Breast epithelium (tissue), 3 donors: ENCODE data around the gene TCF4.

ENCODE experiments used
- CTCF ChIP-seq, 3 donors: fragments of 450-650 bp; IDR thresholded peaks; one replicate each; pipeline ENCODE4 v1.5.1; 2016 to 2017; ENCODE audit warnings: antibody characterized with exemption in 3 of 3, mild to moderate bottlenecking in 3 of 3, moderate library complexity in 3 of 3
- POLR2A ChIP-seq: fragments of 450-650 bp; IDR thresholded peaks from one replicate; pipeline ENCODE4 v1.6.1; 2016; ENCODE audit warnings: antibody characterized with exemption, mild to moderate bottlenecking, moderate library complexity

GRCh38 chr18:55400590-55401541, 187.1 kb downstream of the TCF4 start:
- no peak for TF ChIP-seq CTCF (IDR thresholded peaks at IDR 0.05)
- no peak for TF ChIP-seq POLR2A
